ENCODE measurements around the gene PHACTR2.
A peak's percentile ranks its signal among the peaks of the same experiment; 100 is the strongest.
"Not testable (repeated sequence)": the region's sequence is repeated elsewhere in the genome, so short reads cannot be mapped to it uniquely, and the experiment has no call there.

Gene PHACTR2

GRCh38 chr6:143708889-143709288 is 31.1 kb downstream of the PHACTR2 start:
- DNase-seq (ENCODE audit: low spot score in 2 of 2) (no peak), ATAC-seq (replicated peaks; ENCODE audit: extremely low read depth, poor library complexity, severe bottlenecking) (no peak)
- no peak overlapping the region for H3K4me3 Mint-ChIP-seq
- H3K27ac Mint-ChIP-seq (ENCODE audit: low read depth), result no peak overlapping the region
- peaks cover 52% of the 10 kb centered on the region for H3K4me1 Mint-ChIP-seq
- H3K36me3 Mint-ChIP-seq (ENCODE audit: insufficient read depth), result peaks cover 13% of the 10 kb centered on the region
- H3K9me3 Mint-ChIP-seq, result no peaks in the 10 kb centered on the region
- H3K27me3 Mint-ChIP-seq, result no peaks in the 10 kb centered on the region

GRCh38 chr6:143711714-143712113 is 33.9 kb downstream of the PHACTR2 start:
- Mint-ChIP-seq H3K4me3 (no peak overlapping the region), H3K36me3 (ENCODE audit: insufficient read depth) (peaks cover 17% of the 10 kb centered on the region), H3K27ac (ENCODE audit: low read depth) (no peak overlapping the region), H3K4me1 (peaks cover 51% of the 10 kb centered on the region), H3K9me3 (no peaks in the 10 kb centered on the region), H3K27me3 (no peaks in the 10 kb centered on the region)
- DNase-seq (ENCODE audit: low spot score in 2 of 2), result no peak
- no peak for ATAC-seq (replicated peaks; ENCODE audit: extremely low read depth, poor library complexity, severe bottlenecking)

- ATAC-seq (replicated peaks; ENCODE audit: extremely low read depth, poor library complexity, severe bottlenecking) (no peak), DNase-seq (ENCODE audit: low spot score in 2 of 2) (no peak)
- no peak overlapping the region for H3K4me3 Mint-ChIP-seq
- peaks cover 30% of the 10 kb centered on the region for H3K4me1 Mint-ChIP-seq
- H3K27ac Mint-ChIP-seq (ENCODE audit: low read depth), result no peak overlapping the region
- no peaks in the 10 kb centered on the region for H3K27me3 Mint-ChIP-seq
- peaks cover 14% of the 10 kb centered on the region for H3K36me3 Mint-ChIP-seq (ENCODE audit: insufficient read depth)
- no peaks in the 10 kb centered on the region for H3K9me3 Mint-ChIP-seq
These were observed 40.7 kb downstream of the PHACTR2 start for GRCh38 chr6:143718472-143718871.

- peaks cover 19% of the 10 kb centered on the region for H3K4me1 Mint-ChIP-seq
These were observed 43.9 kb downstream of the PHACTR2 start for GRCh38 chr6:143721642-143722041.

GRCh38 chr6:143724876-143725275 is 47.1 kb downstream of the PHACTR2 start:
- H3K27me3 Mint-ChIP-seq, result no peaks in the 10 kb centered on the region
- DNase-seq (ENCODE audit: low spot score in 2 of 2) (no peak), ATAC-seq (replicated peaks; ENCODE audit: extremely low read depth, poor library complexity, severe bottlenecking) (no peak)
- H3K4me1 Mint-ChIP-seq, result peaks cover 30% of the 10 kb centered on the region
- no peaks in the 10 kb centered on the region for H3K9me3 Mint-ChIP-seq
- H3K36me3 Mint-ChIP-seq (ENCODE audit: insufficient read depth), result peaks cover 15% of the 10 kb centered on the region
- no peak overlapping the region for H3K4me3 Mint-ChIP-seq
- no peak overlapping the region for H3K27ac Mint-ChIP-seq (ENCODE audit: low read depth)

More at GRCh38 chr6:143721642-143722041, 43.9 kb downstream of the PHACTR2 start:
- no peak for DNase-seq (ENCODE audit: low spot score in 2 of 2)
- Mint-ChIP-seq H3K27ac (ENCODE audit: low read depth) (no peak overlapping the region), H3K9me3 (no peaks in the 10 kb centered on the region), H3K4me3 (no peak overlapping the region), H3K36me3 (ENCODE audit: insufficient read depth) (peaks cover 16% of the 10 kb centered on the region), H3K27me3 (no peaks in the 10 kb centered on the region)
- no peak for ATAC-seq (replicated peaks; ENCODE audit: extremely low read depth, poor library complexity, severe bottlenecking)

- DNase-seq (ENCODE audit: low spot score in 2 of 2) (no peak), ATAC-seq (replicated peaks; ENCODE audit: extremely low read depth, poor library complexity, severe bottlenecking) (no peak)
- Mint-ChIP-seq H3K4me3 (no peak overlapping the region), H3K4me1 (peaks cover 40% of the 10 kb centered on the region), H3K27ac (ENCODE audit: low read depth) (no peak overlapping the region), H3K36me3 (ENCODE audit: insufficient read depth) (peaks cover 13% of the 10 kb centered on the region), H3K9me3 (no peaks in the 10 kb centered on the region), H3K27me3 (no peaks in the 10 kb centered on the region)
These were observed 48.4 kb downstream of the PHACTR2 start for GRCh38 chr6:143726015-143726647.

- Mint-ChIP-seq H3K27me3 (no peaks in the 10 kb centered on the region), H3K9me3 (no peaks in the 10 kb centered on the region), H3K4me1 (peaks cover 43% of the 10 kb centered on the region), H3K27ac (ENCODE audit: low read depth) (no peak overlapping the region), H3K4me3 (no peak overlapping the region), H3K36me3 (ENCODE audit: insufficient read depth) (peaks cover 13% of the 10 kb centered on the region)
- no peak for ATAC-seq (replicated peaks; ENCODE audit: extremely low read depth, poor library complexity, severe bottlenecking)
- no peak for DNase-seq (ENCODE audit: low spot score in 2 of 2)
These were observed 49.3 kb downstream of the PHACTR2 start for GRCh38 chr6:143727035-143727434.

GRCh38 chr6:143731789-143732188 is 54.0 kb downstream of the PHACTR2 start:
- ATAC-seq (replicated peaks; ENCODE audit: extremely low read depth, poor library complexity, severe bottlenecking) (no peak), DNase-seq (ENCODE audit: low spot score in 2 of 2) (no peak)
- peaks cover 4% of the 10 kb centered on the region for H3K36me3 Mint-ChIP-seq (ENCODE audit: insufficient read depth)
- no peaks in the 10 kb centered on the region for H3K27me3 Mint-ChIP-seq
- H3K9me3 Mint-ChIP-seq, result no peaks in the 10 kb centered on the region
- H3K4me3 Mint-ChIP-seq, result no peak overlapping the region
- H3K4me1 Mint-ChIP-seq, result peaks cover 56% of the 10 kb centered on the region
- H3K27ac Mint-ChIP-seq (ENCODE audit: low read depth), result no peak overlapping the region

GRCh38 chr6:143732536-143732935 is 54.8 kb downstream of the PHACTR2 start:
- Mint-ChIP-seq H3K9me3 (no peaks in the 10 kb centered on the region), H3K27me3 (no peaks in the 10 kb centered on the region), H3K4me1 (peaks cover 49% of the 10 kb centered on the region), H3K4me3 (no peak overlapping the region), H3K36me3 (ENCODE audit: insufficient read depth) (peaks cover 5% of the 10 kb centered on the region), H3K27ac (ENCODE audit: low read depth) (peak overlapping the region; percentile 72)
- DNase-seq (ENCODE audit: low spot score in 2 of 2) (no peak), ATAC-seq (replicated peaks; ENCODE audit: extremely low read depth, poor library complexity, severe bottlenecking) (no peak)

GRCh38 chr6:143733510-143733909 is 55.7 kb downstream of the PHACTR2 start:
- H3K4me1 Mint-ChIP-seq, result peaks cover 46% of the 10 kb centered on the region
- no peaks in the 10 kb centered on the region for H3K27me3 Mint-ChIP-seq
- H3K4me3 Mint-ChIP-seq, result no peak overlapping the region
- no peaks in the 10 kb centered on the region for H3K9me3 Mint-ChIP-seq
- ATAC-seq (replicated peaks; ENCODE audit: extremely low read depth, poor library complexity, severe bottlenecking) (no peak), DNase-seq (ENCODE audit: low spot score in 2 of 2) (no peak)
- H3K27ac Mint-ChIP-seq (ENCODE audit: low read depth), result peak overlapping the region; percentile 72
- H3K36me3 Mint-ChIP-seq (ENCODE audit: insufficient read depth), result peaks cover 6% of the 10 kb centered on the region

- Mint-ChIP-seq H3K4me1 (peaks cover 42% of the 10 kb centered on the region), H3K4me3 (no peak overlapping the region), H3K9me3 (no peaks in the 10 kb centered on the region), H3K27ac (ENCODE audit: low read depth) (no peak overlapping the region), H3K27me3 (no peaks in the 10 kb centered on the region), H3K36me3 (ENCODE audit: insufficient read depth) (peaks cover 4% of the 10 kb centered on the region)
- ATAC-seq (replicated peaks; ENCODE audit: extremely low read depth, poor library complexity, severe bottlenecking) (no peak), DNase-seq (ENCODE audit: low spot score in 2 of 2) (no peak)
These were observed 56.9 kb downstream of the PHACTR2 start for GRCh38 chr6:143734641-143735063.

GRCh38 chr6:143738072-143738690 is 60.4 kb downstream of the PHACTR2 start:
- not testable (repeated sequence) for H3K9me3 Mint-ChIP-seq; H3K27ac Mint-ChIP-seq (ENCODE audit: low read depth); H3K4me3 Mint-ChIP-seq; DNase-seq (ENCODE audit: low spot score in 2 of 2); H3K36me3 Mint-ChIP-seq (ENCODE audit: insufficient read depth); H3K27me3 Mint-ChIP-seq; ATAC-seq (replicated peaks; ENCODE audit: extremely low read depth, poor library complexity, severe bottlenecking)
- H3K4me1 Mint-ChIP-seq, result peaks cover 16% of the 10 kb centered on the region

GRCh38 chr6:143739341-143739851 is 61.6 kb downstream of the PHACTR2 start:
- H3K4me1 Mint-ChIP-seq, result peaks cover 18% of the 10 kb centered on the region
- no peaks in the 10 kb centered on the region for H3K27me3 Mint-ChIP-seq
- no peak overlapping the region for H3K4me3 Mint-ChIP-seq
- no peak overlapping the region for H3K27ac Mint-ChIP-seq (ENCODE audit: low read depth)
- DNase-seq (ENCODE audit: low spot score in 2 of 2) (no peak), ATAC-seq (replicated peaks; ENCODE audit: extremely low read depth, poor library complexity, severe bottlenecking) (no peak)
- H3K9me3 Mint-ChIP-seq, result no peaks in the 10 kb centered on the region
- peaks cover 2% of the 10 kb centered on the region for H3K36me3 Mint-ChIP-seq (ENCODE audit: insufficient read depth)

All from central memory CD8-positive, alpha-beta T cell (primary cell).